Stomach smooth muscle (tissue), 2 donors: ENCODE results near the gene SRGAP3.

Experiments
- H3K27ac ChIP-seq: one replicate; pipeline ENCODE4 v1.7.0; 2013; ENCODE audit warnings: mild to moderate bottlenecking, low read length, inconsistent platforms
- H3K27me3 ChIP-seq, 2 donors: one replicate each; pipeline ENCODE4 v1.7.0; 2013; ENCODE audit warnings: low read length in 2 of 2; ENCODE audit not compliant: insufficient read depth in 2 of 2, control insufficient read depth in 1 of 2
- H3K36me3 ChIP-seq, 2 donors: one replicate each; pipeline ENCODE4 v1.7.0; 2013; ENCODE audit warnings: low read length in 2 of 2; ENCODE audit not compliant: control insufficient read depth in 2 of 2, insufficient read depth in 2 of 2
- H3K4me1 ChIP-seq: one replicate; pipeline ENCODE4 v1.7.0; 2013; ENCODE audit warnings: low read length; ENCODE audit not compliant: control insufficient read depth, insufficient read depth
- H3K4me3 ChIP-seq, 2 donors: one replicate each; pipeline ENCODE4 v1.7.0; 2013; ENCODE audit warnings: low read length in 2 of 2
- H3K9ac ChIP-seq, 2 donors: one replicate each; pipeline ENCODE4 v1.7.0; 2013; ENCODE audit warnings: low read length in 2 of 2, mild to moderate bottlenecking in 1 of 2
- H3K9me3 ChIP-seq, 2 donors: one replicate each; pipeline ENCODE4 v1.7.0; 2013; ENCODE audit warnings: low read length in 2 of 2; ENCODE audit not compliant: control insufficient read depth in 2 of 2
- donor health status: healthy.
- donor health status: Pancreatic carcinoma.

Gene SRGAP3

GRCh38 chr3:8994226-8994625 lies 255.2 kb downstream of the SRGAP3 start:
- peaks cover 9% of the 10 kb centered on the region for H3K4me1 ChIP-seq
- H3K27me3 ChIP-seq, result no peaks in the 10 kb centered on the region
- no peak overlapping the region for H3K4me3 ChIP-seq
- no peak overlapping the region for H3K27ac ChIP-seq
- H3K36me3 ChIP-seq, result no peaks in the 10 kb centered on the region
- H3K9ac ChIP-seq, result no peak overlapping the region
- H3K9me3 ChIP-seq, result no peaks in the 10 kb centered on the region

- no peaks in the 10 kb centered on the region for H3K27me3 ChIP-seq
- peaks cover 9% of the 10 kb centered on the region for H3K4me1 ChIP-seq
- H3K36me3 ChIP-seq, result no peaks in the 10 kb centered on the region
- no peaks in the 10 kb centered on the region for H3K9me3 ChIP-seq
- no peak overlapping the region for H3K4me3 ChIP-seq
- no peak overlapping the region for H3K9ac ChIP-seq
- H3K27ac ChIP-seq, result no peak overlapping the region
Observed at GRCh38 chr3:8993331-8993730, 256.1 kb downstream of the SRGAP3 start.

- Histone ChIP-seq H3K4me1 (peaks cover 9% of the 10 kb centered on the region), H3K4me3 (no peak overlapping the region), H3K36me3 (no peaks in the 10 kb centered on the region), H3K9ac (no peak overlapping the region), H3K27ac (no peak overlapping the region), H3K27me3 (no peaks in the 10 kb centered on the region), H3K9me3 (no peaks in the 10 kb centered on the region)
Observed at GRCh38 chr3:8992854-8993253, 256.6 kb downstream of the SRGAP3 start.

- Histone ChIP-seq H3K4me1 (peaks cover 8% of the 10 kb centered on the region), H3K36me3 (no peaks in the 10 kb centered on the region), H3K4me3 (no peak overlapping the region), H3K9ac (no peak overlapping the region), H3K27ac (no peak overlapping the region), H3K27me3 (no peaks in the 10 kb centered on the region), H3K9me3 (no peaks in the 10 kb centered on the region)
Observed at GRCh38 chr3:8992199-8992598, 257.2 kb downstream of the SRGAP3 start.

- H3K4me3 ChIP-seq, result no peak overlapping the region
- H3K27ac ChIP-seq, result no peak overlapping the region
- H3K9ac ChIP-seq, result no peak overlapping the region
- H3K9me3 ChIP-seq, result no peaks in the 10 kb centered on the region
- H3K36me3 ChIP-seq, result no peaks in the 10 kb centered on the region
- no peaks in the 10 kb centered on the region for H3K27me3 ChIP-seq
- H3K4me1 ChIP-seq, result no peaks in the 10 kb centered on the region
Observed at GRCh38 chr3:8990266-8991215, 258.9 kb downstream of the SRGAP3 start.

GRCh38 chr3:8988791-8989558 lies 260.5 kb downstream of the SRGAP3 start:
- Histone ChIP-seq H3K27ac (no peak overlapping the region), H3K27me3 (no peaks in the 10 kb centered on the region), H3K4me3 (no peak overlapping the region), H3K4me1 (no peaks in the 10 kb centered on the region), H3K9me3 (no peaks in the 10 kb centered on the region), H3K36me3 (no peaks in the 10 kb centered on the region), H3K9ac (no peak overlapping the region)

GRCh38 chr3:8988384-8988655 lies 261.1 kb downstream of the SRGAP3 start:
- Histone ChIP-seq H3K9ac (no peak overlapping the region), H3K9me3 (no peaks in the 10 kb centered on the region), H3K4me1 (no peaks in the 10 kb centered on the region), H3K27ac (no peak overlapping the region), H3K27me3 (no peaks in the 10 kb centered on the region), H3K4me3 (no peak overlapping the region), H3K36me3 (no peaks in the 10 kb centered on the region)

- Histone ChIP-seq H3K27ac (no peak overlapping the region), H3K9me3 (no peaks in the 10 kb centered on the region), H3K36me3 (no peaks in the 10 kb centered on the region), H3K27me3 (no peaks in the 10 kb centered on the region), H3K9ac (no peak overlapping the region), H3K4me3 (no peak overlapping the region), H3K4me1 (no peaks in the 10 kb centered on the region)
Observed at GRCh38 chr3:8987645-8988383, 261.6 kb downstream of the SRGAP3 start.

GRCh38 chr3:8987226-8987625 lies 262.2 kb downstream of the SRGAP3 start:
- no peak overlapping the region for H3K4me3 ChIP-seq
- H3K9ac ChIP-seq, result no peak overlapping the region
- no peaks in the 10 kb centered on the region for H3K36me3 ChIP-seq
- H3K4me1 ChIP-seq, result no peaks in the 10 kb centered on the region
- H3K9me3 ChIP-seq, result no peaks in the 10 kb centered on the region
- no peak overlapping the region for H3K27ac ChIP-seq
- H3K27me3 ChIP-seq, result no peaks in the 10 kb centered on the region

GRCh38 chr3:8986741-8987140 lies 262.7 kb downstream of the SRGAP3 start:
- Histone ChIP-seq H3K27me3 (peaks cover 0 to under 1% of the 10 kb centered on the region in 2 donors), H3K4me3 (no peak overlapping the region), H3K4me1 (no peaks in the 10 kb centered on the region), H3K27ac (no peak overlapping the region), H3K9ac (no peak overlapping the region), H3K36me3 (no peaks in the 10 kb centered on the region), H3K9me3 (no peaks in the 10 kb centered on the region)
